ENCODE measurements around the gene TNFSF18.

- TF ChIP-seq CTCF (IDR thresholded peaks at IDR 0.05; ENCODE audit: low read depth, low read length, missing input control) (no peak), TAF1 (conservative IDR thresholded peaks at IDR 0.05) (no peak), EGR1 (IDR thresholded peaks at IDR 0.05; ENCODE audit: low read depth in 2 of 2) (no peak), ZBTB33 (IDR thresholded peaks at IDR 0.05) (no peak), GABPA (IDR thresholded peaks at IDR 0.05 in 1 of 2, conservative IDR thresholded peaks at IDR 0.05 in 1 of 2) (no peak), RAD21 (IDR thresholded peaks at IDR 0.05) (no peak)
- TF ChIP-seq, protein P1, sequence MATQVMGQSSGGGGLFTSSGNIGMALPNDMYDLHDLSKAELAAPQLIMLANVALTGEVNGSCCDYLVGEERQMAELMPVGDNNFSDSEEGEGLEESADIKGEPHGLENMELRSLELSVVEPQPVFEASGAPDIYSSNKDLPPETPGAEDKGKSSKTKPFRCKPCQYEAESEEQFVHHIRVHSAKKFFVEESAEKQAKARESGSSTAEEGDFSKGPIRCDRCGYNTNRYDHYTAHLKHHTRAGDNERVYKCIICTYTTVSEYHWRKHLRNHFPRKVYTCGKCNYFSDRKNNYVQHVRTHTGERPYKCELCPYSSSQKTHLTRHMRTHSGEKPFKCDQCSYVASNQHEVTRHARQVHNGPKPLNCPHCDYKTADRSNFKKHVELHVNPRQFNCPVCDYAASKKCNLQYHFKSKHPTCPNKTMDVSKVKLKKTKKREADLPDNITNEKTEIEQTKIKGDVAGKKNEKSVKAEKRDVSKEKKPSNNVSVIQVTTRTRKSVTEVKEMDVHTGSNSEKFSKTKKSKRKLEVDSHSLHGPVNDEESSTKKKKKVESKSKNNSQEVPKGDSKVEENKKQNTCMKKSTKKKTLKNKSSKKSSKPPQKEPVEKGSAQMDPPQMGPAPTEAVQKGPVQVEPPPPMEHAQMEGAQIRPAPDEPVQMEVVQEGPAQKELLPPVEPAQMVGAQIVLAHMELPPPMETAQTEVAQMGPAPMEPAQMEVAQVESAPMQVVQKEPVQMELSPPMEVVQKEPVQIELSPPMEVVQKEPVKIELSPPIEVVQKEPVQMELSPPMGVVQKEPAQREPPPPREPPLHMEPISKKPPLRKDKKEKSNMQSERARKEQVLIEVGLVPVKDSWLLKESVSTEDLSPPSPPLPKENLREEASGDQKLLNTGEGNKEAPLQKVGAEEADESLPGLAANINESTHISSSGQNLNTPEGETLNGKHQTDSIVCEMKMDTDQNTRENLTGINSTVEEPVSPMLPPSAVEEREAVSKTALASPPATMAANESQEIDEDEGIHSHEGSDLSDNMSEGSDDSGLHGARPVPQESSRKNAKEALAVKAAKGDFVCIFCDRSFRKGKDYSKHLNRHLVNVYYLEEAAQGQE (IDR thresholded peaks at IDR 0.05), result no peak
These were observed 41.1 kb downstream of the TNFSF18 start for GRCh38 chr1:173009597-173009996.
